HG03097 (cell line): Measurements from ENCODE around the gene SSU72.
A peak's percentile ranks its signal among the peaks of the same experiment; 100 is the strongest.
"Not testable (repeated sequence)": the region's sequence is repeated elsewhere in the genome, so short reads cannot be mapped to it uniquely, and the experiment has no call there.

Source experiments
- ATAC-seq: cut with Tn5 transposase; IDR thresholded peaks from one replicate; pipeline ENCODE4 v1.9.1; 2021; ENCODE audit not compliant: unreplicated experiment, low FRiP score

Gene SSU72

GRCh38 chr1:1596493-1597274 is 22.0 kb upstream of the SSU72 start:
- no peak for ATAC-seq

- ATAC-seq: not testable (repeated sequence)
Measured at GRCh38 chr1:1595341-1595740, 20.7 kb upstream of the SSU72 start.

GRCh38 chr1:1594602-1595260 is 20.1 kb upstream of the SSU72 start:
- no peak for ATAC-seq

GRCh38 chr1:1593834-1594601 is 19.4 kb upstream of the SSU72 start:
- ATAC-seq: no peak

- ATAC-seq: no peak
Measured at GRCh38 chr1:1591452-1591851, 16.8 kb upstream of the SSU72 start.

GRCh38 chr1:1583347-1584010 is 8.8 kb upstream of the SSU72 start:
- ATAC-seq: no peak

GRCh38 chr1:1582585-1583346 is 8.1 kb upstream of the SSU72 start:
- no peak for ATAC-seq

- no peak for ATAC-seq
Measured at GRCh38 chr1:1578371-1578940, 3.8 kb upstream of the SSU72 start.

- no peak for ATAC-seq
Measured at GRCh38 chr1:1577367-1578011, 2.8 kb upstream of the SSU72 start.

- ATAC-seq: peak; percentile 68
Measured at GRCh38 chr1:1573843-1574720, 581 bp downstream of the SSU72 start.

GRCh38 chr1:1569341-1569740 is 5.3 kb downstream of the SSU72 start:
- no peak for ATAC-seq

- no peak for ATAC-seq
Measured at GRCh38 chr1:1567891-1568291, 6.8 kb downstream of the SSU72 start.

- no peak for ATAC-seq
Measured at GRCh38 chr1:1567152-1567875, 7.3 kb downstream of the SSU72 start.

- no peak for ATAC-seq
Measured at GRCh38 chr1:1565340-1565739, 9.3 kb downstream of the SSU72 start.

- no peak for ATAC-seq
Measured at GRCh38 chr1:1564268-1564667, 10.4 kb downstream of the SSU72 start.

GRCh38 chr1:1563688-1564087 is 11.0 kb downstream of the SSU72 start:
- ATAC-seq: no peak

- no peak for ATAC-seq
Measured at GRCh38 chr1:1562556-1563195, 12.0 kb downstream of the SSU72 start.
